A549 (cell line): Measurements from ENCODE around the gene APC2. TPM values are rescaled to one million over a fixed set of nuclear protein-coding genes. Genes with fewer than 3 reads are reported as not detected.
"Not testable (repeated sequence)": the region's sequence is repeated elsewhere in the genome, so short reads cannot be mapped to it uniquely, and the experiment has no call there.

ENCODE experiments used
- ATAC-seq, 2 experiments: fragments of 200-7000 bp in 1 of 2; fragments of >200 bp in 1 of 2; cut with Nextera tagmentation in 1 of 2; cut with Tn5 transposase in 1 of 2; 3 replicates each; pipeline versions ENCODE4 v1.8.0 to v1.9.1; 2018 to 2020; ENCODE audit warnings: mild to moderate bottlenecking in 1 of 2, moderate library complexity in 1 of 2
- CTCF ChIA-PET: fragments of 300-600 bp; sonication (Branson Sonifier 250); formaldehyde crosslinking; extraction: SDS; loops from one replicate; lab custom pipeline; 2021; ENCODE audit warnings: antibody characterized with exemption, inconsistent platforms; lab: Yijun Ruan, JAX
- POLR2A ChIA-PET: fragments of 350-600 bp; formaldehyde crosslinking; extraction: SDS; loops from one replicate; lab custom pipeline; 2021; ENCODE audit warnings: antibody characterized with exemption, inconsistent platforms; lab: Yijun Ruan, JAX
- DNase-seq, 2 experiments: peaks; one replicate each; pipeline versions ENCODE4 v3.0.0 to v3.0.0-alpha.2; 2011 to 2016; ENCODE audit warnings: low read depth in 1 of 2, low spot score in 1 of 2
- FAIRE-seq: peaks from 2 replicates; lab custom pipeline; 2011; peaks lifted over from hg19 to GRCh38; lab: Jason Lieb, UNC
- H3K27ac ChIP-seq, 2 experiments: fragments of >200 bp; sonication (Bioruptor Twin); formaldehyde crosslinking; 3 replicates each; pipeline ENCODE4 v1.5.1; 2016 to 2017
- H3K4me1 ChIP-seq: fragments of >200 bp; sonication (Bioruptor Twin); formaldehyde crosslinking; 3 replicates; pipeline ENCODE4 v1.6.1; 2016
- H3K4me2 ChIP-seq: fragments of >200 bp; sonication (Bioruptor Twin); formaldehyde crosslinking; 3 replicates; pipeline ENCODE4 v1.6.1; 2016
- H3K4me3 ChIP-seq: fragments of >200 bp; sonication (Bioruptor Twin); formaldehyde crosslinking; 3 replicates; pipeline ENCODE4 v1.5.1; 2016
- H3K9me3 ChIP-seq: fragments of >200 bp; sonication (Bioruptor Twin); formaldehyde crosslinking; 3 replicates; pipeline ENCODE4 v1.6.1; 2016
- ATOH8 ChIP-seq: fragments of 250-450 bp; sonication (Bioruptor Pico); IDR thresholded peaks from 2 replicates; pipeline ENCODE4 v1.5.0; 2020; ENCODE audit warnings: low read depth, mild to moderate bottlenecking, moderate library complexity
- BCL3 ChIP-seq: fragments of >200 bp; sonication (Bioruptor Twin); formaldehyde crosslinking; IDR thresholded peaks from 3 replicates; pipeline ENCODE4 v1.6.1; 2016
- CBX8 ChIP-seq: fragments of 200-600 bp; sonication (generic); IDR thresholded peaks from 2 replicates; pipeline ENCODE4 v1.6.1; 2016
- CHD4 ChIP-seq: fragments of 200-600 bp; sonication (generic); IDR thresholded peaks from 2 replicates; pipeline ENCODE4 v1.6.1; 2016; ENCODE audit warnings: antibody characterized with exemption, mild to moderate bottlenecking, borderline replicate concordance
- E2F6 ChIP-seq: IDR thresholded peaks from 2 replicates; pipeline ENCODE4 v1.6.1; 2012; ENCODE audit warnings: low read depth, borderline replicate concordance
- ELK1 ChIP-seq: fragments of 150-350 bp; IDR thresholded peaks from 2 replicates; pipeline ENCODE4 v1.6.1; 2014; ENCODE audit warnings: low read depth, mild to moderate bottlenecking, low read length
- HDAC2 ChIP-seq: fragments of 200-600 bp; sonication (generic); IDR thresholded peaks from 2 replicates; pipeline ENCODE4 v1.6.1; 2016
- HOXB5 ChIP-seq: fragments of 250-450 bp; sonication (Bioruptor Pico); IDR thresholded peaks from 2 replicates; pipeline ENCODE4 v1.5.0; 2020; ENCODE audit warnings: mild to moderate bottlenecking, moderate library complexity
- JUN ChIP-seq, 2 experiments: fragments of >200 bp; sonication (Bioruptor Twin); formaldehyde crosslinking; IDR thresholded peaks; 2 replicates in 1 of 2; 3 replicates in 1 of 2; pipeline ENCODE4 v1.6.1; 2016 to 2017
- KDM1A ChIP-seq: fragments of 200-600 bp; sonication (generic); IDR thresholded peaks from 2 replicates; pipeline ENCODE4 v1.6.1; 2016; ENCODE audit warnings: low read depth, mild to moderate bottlenecking
- MAX ChIP-seq: IDR thresholded peaks from 2 replicates; pipeline ENCODE4 v1.6.1; 2012
- NFE2L2 ChIP-seq: fragments of 150-350 bp; conservative IDR thresholded peaks from 2 replicates; pipeline ENCODE4 v1.6.1; 2014; ENCODE audit warnings: low read length
- PBX3 ChIP-seq: IDR thresholded peaks from 2 replicates; pipeline ENCODE4 v1.6.1; 2012
- POLR2A ChIP-seq: IDR thresholded peaks from 2 replicates; pipeline ENCODE4 v1.6.1; 2012; ENCODE audit warnings: mild to moderate bottlenecking, low read length
- POLR2AphosphoS2 ChIP-seq: conservative IDR thresholded peaks from 2 replicates; pipeline ENCODE4 v1.6.1; 2012; ENCODE audit warnings: low read length, improper control_type of control experiment, inconsistent platforms
- USF2 ChIP-seq: fragments of 450-650 bp; IDR thresholded peaks from 2 replicates; pipeline ENCODE4 v1.6.1; 2014; ENCODE audit warnings: antibody characterized with exemption
- ZFP36 ChIP-seq: fragments of 450-650 bp; IDR thresholded peaks from 2 replicates; pipeline ENCODE4 v1.6.1; 2014; ENCODE audit warnings: borderline replicate concordance; ENCODE audit not compliant: partially characterized antibody
- ZNF302 ChIP-seq: fragments of 250-450 bp; sonication (Bioruptor Pico); IDR thresholded peaks from 2 replicates; pipeline ENCODE4 v1.9.0; 2021; ENCODE audit warnings: inconsistent platforms, mild to moderate bottlenecking, moderate library complexity
- ZSCAN20 ChIP-seq: fragments of 250-450 bp; sonication (Bioruptor Pico); IDR thresholded peaks from 2 replicates; pipeline ENCODE4 v1.8.0; 2022; ENCODE audit warnings: mild to moderate bottlenecking, moderate library complexity
- WGBS: methylation state at CpG from one replicate; pipeline ENCODE4 v1.1.6; 2017; ENCODE audit errors: missing lambda C conversion rate; 5-methylcytosine and 5-hydroxymethylcytosine counted together
- polyA plus RNA-seq, 4 experiments: library from polyadenylated mRNA; depleted of rRNA in 3 of 4; stranded (reverse); fragments of >200 nt; fragmentation: RNase III in 1 of 4; extraction: RNeasy Plus Mini Kit Qiagen cat#74134 plus additional on column Dnase treatment in 1 of 4; gene quantifications; 2 replicates in 3 of 4; 3 replicates in 1 of 4; pipeline ENCODE4 v1.2.3, GENCODE V29; 2011 to 2017

APC2 gene
- polyA plus RNA-seq, 2 of the 4 experiments (the other 2 are of a cell fraction), result 0.36 to 1.6 TPM

- ChIA-PET POLR2A (interaction anchor here (0.6 kb wide), 1 partner anchor 15 kb away, joined by 3 read pairs; the partner anchor contains the start of genes PCSK4 and REEP6), CTCF (no interaction called here)
- ATAC-seq (no peak), DNase-seq (no peak), FAIRE-seq (no peak)
- Histone ChIP-seq H3K4me2 (no peak overlapping the region), H3K4me1 (peaks cover 11% of the 10 kb centered on the region; the same call in 2 of the 3 replicates), H3K4me3 (no peak overlapping the region), H3K27ac (no peak overlapping the region), H3K9me3 (no peaks in the 10 kb centered on the region)
- TF ChIP-seq ELK1 (no peak), ZNF302 (no peak), HDAC2 (no peak), ATOH8 (CRISPR knock-in tag) (no peak), CHD4 (no peak)
- 94% methylated on average over 11 of the region's 31 CpGs for WGBS
Measured at GRCh38 chr19:1475751-1476437, 26.0 kb downstream of the APC2 start.

GRCh38 chr19:1477056-1477455, 27.1 kb downstream of the APC2 start:
- WGBS, result 94% methylated on average over 8 of the region's 9 CpGs
- H3K9me3 ChIP-seq, ATAC-seq, POLR2A ChIA-PET, DNase-seq, H3K27ac ChIP-seq, H3K4me3 ChIP-seq, FAIRE-seq, H3K4me2 ChIP-seq: not testable (repeated sequence)
- peaks cover 11% of the 10 kb centered on the region; the same call in 2 of the 3 replicates for H3K4me1 ChIP-seq
- CTCF ChIA-PET, result interaction anchor here (1.6 to 2.2 kb wide), 2 partner anchors 28 to 31 kb away, joined by 4 to 6 read pairs; no protein-coding TSS in a partner anchor

- ATAC-seq (peak; percentile 89 to 95), FAIRE-seq (peak; percentile 51), DNase-seq (peak; percentile 84 to 93)
- ChIA-PET POLR2A (no interaction called here), CTCF (no interaction called here)
- WGBS, result 2% methylated on average over 31 of the region's 71 CpGs
- Histone ChIP-seq H3K27ac (peak within 1 kb of the TSS; percentile 88 to 95), H3K4me1 (peaks cover 11% of the 10 kb centered on the region; the same call in 2 of the 3 replicates), H3K4me3 (peak within 1 kb of the TSS; percentile 95), H3K4me2 (peak within 1 kb of the TSS; percentile 90), H3K9me3 (no peaks in the 10 kb centered on the region)
- TF ChIP-seq JUN (IDR thresholded peaks at IDR 0.05) (peak; percentile 34 to 66; a peak in 2 of 5 replicates), CBX8 (no peak), ZSCAN20 (CRISPR knock-in tag) (0 out of 2 replicates have a peak, but pooled peaks have one; percentile 22), BCL3 (peak; percentile 51; the same call in 1 of the 3 replicates), USF2 (peak; percentile 92), ZFP36 (no peak), CHD4 (peak; percentile 38; the same call in 1 of the 2 replicates), E2F6 (peak; percentile 92), POLR2A (peak; percentile 50), MAX (peak; percentile 86), HDAC2 (0 out of 2 replicates have a peak, but pooled peaks have one; percentile 29), POLR2AphosphoS2 (no peak), KDM1A (peak; percentile 68), HOXB5 (CRISPR knock-in tag) (peak; percentile 43; the same call in 1 of the 2 replicates), NFE2L2 (no peak), PBX3 (peak; percentile 66)
Measured at GRCh38 chr19:1478934-1479707, 29.2 kb downstream of the APC2 start, which contains the start of gene C19orf25. Gene C19orf25 (minus strand): TSS chr19:1479215. CDS start chr19:1478903, 312 bp downstream.
